HCT116 (cell line): ENCODE results near the gene ACTL10. TPM values are rescaled to one million over a fixed set of nuclear protein-coding genes. Genes with fewer than 3 reads are reported as not detected.

Experiments
- ATAC-seq: fragments of 200-7000 bp; cut with Tn5 transposase; 2 replicates; pipeline ENCODE4 v1.9.1; 2020; ENCODE audit warnings: mild to moderate bottlenecking, moderate library complexity
- BruUV-seq: library from RNA; stranded (reverse); fragments of 400-500 nt; replicated peaks from 2 replicates; lab custom pipeline; 2021; lab: Mats Ljungman, UMichigan
- CTCF ChIA-PET: fragments of 300-600 bp; sonication (Branson Sonifier 250); formaldehyde crosslinking; loops from one replicate; lab custom pipeline; 2021; ENCODE audit warnings: antibody characterized with exemption; lab: Charles Lee
- POLR2A ChIA-PET: fragments of 300-600, 350-600 bp; sonication (Branson Sonifier 250); formaldehyde crosslinking; loops from one replicate; lab custom pipeline; 2021; ENCODE audit warnings: antibody characterized with exemption; lab: Charles Lee
- RAD21 ChIA-PET, 2 experiments: fragments of 300-600 bp; sonication (Branson Sonifier 250); formaldehyde crosslinking; loops; one replicate each; lab custom pipeline; 2023; ENCODE audit warnings: low total read pairs in 2 of 2; ENCODE audit not compliant: uncharacterized antibody in 2 of 2, unreplicated experiment in 2 of 2, low non-redundant PET in 1 of 2; lab: Charles Lee
- DNase-seq: peaks from one replicate; pipeline ENCODE4 v3.0.0-alpha.2; 2010; ENCODE audit warnings: low read depth, low spot score
- H2AFZ ChIP-seq: fragments of 200-600 bp; shearing (Covaris generic), sonication (generic); 2 replicates; pipeline ENCODE4 v1.6.1; 2017; ENCODE audit warnings: low read depth, mixed run types, mixed read lengths, antibody characterized with exemption, low read length; ENCODE audit not compliant: poor library complexity, severe bottlenecking
- H3K27ac ChIP-seq: 2 replicates; pipeline ENCODE4 v1.5.1; 2012; ENCODE audit warnings: low read depth, low read length
- H3K27me3 ChIP-seq: fragments of 200-600 bp; sonication (generic); 2 replicates; pipeline ENCODE4 v1.6.1; 2016; ENCODE audit warnings: mixed run types, low read length, mixed read lengths; ENCODE audit not compliant: insufficient read depth
- H3K36me3 ChIP-seq, 2 experiments: fragments of 200-500 bp in 1 of 2; fragments of 200-600 bp in 1 of 2; sonication (Bioruptor generic) in 1 of 2; sonication (generic) in 1 of 2; 2 replicates each; pipeline versions ENCODE4 v1.5.1 to v1.6.1; 2014 to 2016; ENCODE audit warnings: low read length in 2 of 2, inconsistent platforms in 1 of 2, mixed read lengths in 1 of 2, mixed run types in 1 of 2; ENCODE audit not compliant: insufficient read depth in 2 of 2, control insufficient read depth in 1 of 2
- H3K4me1 ChIP-seq, 2 experiments: fragments of 200-600 bp in 1 of 2; sonication (generic) in 1 of 2; 2 replicates each; pipeline versions ENCODE4 v1.5.1 to v1.6.1; 2012 to 2017; ENCODE audit warnings: low read length in 2 of 2, inconsistent platforms in 1 of 2, mild to moderate bottlenecking in 1 of 2, mixed read lengths in 1 of 2, mixed run types in 1 of 2, moderate library complexity in 1 of 2; ENCODE audit not compliant: insufficient read depth in 2 of 2, control insufficient read depth in 1 of 2
- H3K4me2 ChIP-seq: fragments of 200-600 bp; sonication (generic); 2 replicates; pipeline ENCODE4 v1.6.1; 2017; ENCODE audit warnings: mixed run types, low read length, mixed read lengths
- H3K4me3 ChIP-seq, 2 experiments: fragments of 200-600 bp in 1 of 2; sonication (generic) in 1 of 2; replicated peaks in 1 of 2; 2 replicates each; pipeline ENCODE4 v1.5.1; 2011 to 2016; ENCODE audit warnings: low read length in 2 of 2, control low read depth in 1 of 2, low read depth in 1 of 2, mild to moderate bottlenecking in 1 of 2, mixed read lengths in 1 of 2, mixed run types in 1 of 2
- H3K79me2 ChIP-seq: fragments of 200-600 bp; sonication (generic); 2 replicates; pipeline ENCODE4 v1.6.1; 2017; ENCODE audit warnings: mild to moderate bottlenecking, mixed run types, low read length, moderate library complexity, mixed read lengths; ENCODE audit not compliant: insufficient read depth
- H3K9ac ChIP-seq: fragments of 200-600 bp; sonication (generic); 2 replicates; pipeline ENCODE4 v1.6.1; 2016; ENCODE audit warnings: low read length, mixed read lengths
- H3K9me2 ChIP-seq: fragments of 200-600 bp; sonication (generic), shearing (Covaris generic); 2 replicates; pipeline ENCODE4 v1.6.1; 2017; ENCODE audit warnings: mixed run types, mild to moderate bottlenecking, moderate library complexity; ENCODE audit not compliant: insufficient read depth
- H3K9me3 ChIP-seq, 2 experiments: fragments of 200-500 bp in 1 of 2; fragments of 200-600 bp in 1 of 2; sonication (Bioruptor generic) in 1 of 2; sonication (generic) in 1 of 2; 2 replicates each; pipeline ENCODE4 v1.6.1; 2014 to 2017; ENCODE audit warnings: low read length in 2 of 2, mixed read lengths in 2 of 2, inconsistent platforms in 1 of 2, low read depth in 1 of 2, mild to moderate bottlenecking in 1 of 2, mixed run types in 1 of 2, moderate library complexity in 1 of 2; ENCODE audit not compliant: control insufficient read depth in 1 of 2, insufficient read depth in 1 of 2
- H4K20me1 ChIP-seq: fragments of 200-600 bp; sonication (generic), shearing (Covaris generic); 2 replicates; pipeline ENCODE4 v1.6.1; 2017; ENCODE audit warnings: mixed run types, mild to moderate bottlenecking, moderate library complexity; ENCODE audit not compliant: insufficient read depth
- ATF3 ChIP-seq: IDR thresholded peaks from 2 replicates; pipeline ENCODE4 v1.6.1; 2012
- CEBPB ChIP-seq: IDR thresholded peaks from 2 replicates; pipeline ENCODE4 v1.6.1; 2012; ENCODE audit warnings: low read depth
- EZH2 ChIP-seq: fragments of 200-600 bp; sonication (generic); IDR thresholded peaks from 2 replicates; pipeline ENCODE4 v1.6.1; 2017; ENCODE audit warnings: antibody characterized with exemption, mixed run types
- REST ChIP-seq: IDR thresholded peaks from 2 replicates; pipeline ENCODE4 v1.6.1; 2012; ENCODE audit warnings: low read depth
- TCF7L2 ChIP-seq: IDR thresholded peaks from 2 replicates; pipeline ENCODE4 v1.7.0; 2011; ENCODE audit warnings: borderline replicate concordance, inconsistent platforms; ENCODE audit not compliant: insufficient read depth, insufficient read length; ENCODE audit errors: extremely low read depth
- ZFX ChIP-seq: fragments of 450-650 bp; IDR thresholded peaks from 2 replicates; pipeline ENCODE4 v1.6.1; 2017
- intact Hi-C: fragments of 100-400 bp; cut with micrococcal nuclease; formaldehyde crosslinking; loops from 2 replicates; pipeline ENCODE4 v1.10.0; 2022
- total RNA-seq: library from RNA; stranded (reverse); gene quantifications from one replicate; pipeline ENCODE4 v1.2.1, GENCODE V29; 2021; ENCODE audit not compliant: unreplicated experiment

The ACTL10 gene
- total RNA-seq, 1 experiment from 2014 or later, result 0.22 TPM

GRCh38 chr20:33664762-33665144 lies 2.0 kb upstream of the ACTL10 start:
- BruUV-seq, result no TSS peak
- no peak overlapping the region for H2AFZ ChIP-seq
- no peaks in the 10 kb centered on the region for H3K9me3 ChIP-seq
- H4K20me1 ChIP-seq, result no peaks in the 10 kb centered on the region
- H3K27ac ChIP-seq, result peak overlapping the region; percentile 80
- H3K4me1 ChIP-seq, result peaks cover 9 to 22% of the 10 kb centered on the region in 2 experiments
- peaks cover 8 to 12% of the 10 kb centered on the region in 2 experiments; a peak in 3 of 4 replicates for H3K36me3 ChIP-seq
- ATAC-seq, result no peak
- no peaks in the 10 kb centered on the region for H3K9me2 ChIP-seq
- TF ChIP-seq ATF3 (no peak), CEBPB (no peak), EZH2 (no peak), ZFX (no peak), REST (no peak), TCF7L2 (no peak)
- TF ChIP-seq, all 23 proteins: peak for 0
- H3K4me3 ChIP-seq, result peak overlapping the region in 1 of 2 experiments; percentile 90; a peak in 1 of 4 replicates
- no peak for DNase-seq
- H3K4me2 ChIP-seq, result peak overlapping the region; percentile 97
- ChIA-PET RAD21 (no interaction called here), POLR2A (interaction anchor here (1.1 to 2.3 kb wide), 2 partner anchors 11 to 20 kb away, joined by 3 to 6 read pairs; no protein-coding TSS in a partner anchor), CTCF (interaction anchor here (1.3 to 3.0 kb wide), 3 partner anchors 11 to 207 kb away, joined by 5 to 13 read pairs (median 5); no protein-coding TSS in a partner anchor)
- H3K9ac ChIP-seq, result peak overlapping the region; percentile 80; the same call in 1 of the 2 replicates
- no peaks in the 10 kb centered on the region for H3K27me3 ChIP-seq
- H3K79me2 ChIP-seq, result peaks cover 6% of the 10 kb centered on the region; the same call in 1 of the 2 replicates
- intact Hi-C loops, result loop anchor here (5.0 kb wide), 1 partner anchor 207 kb away; no protein-coding TSS in a partner anchor
